CD4-positive, alpha-beta T cell (primary cell): Measurements from ENCODE around the gene NR2F6. TPM values are rescaled to one million over a fixed set of nuclear protein-coding genes. Genes with fewer than 3 reads are reported as not detected.

Experiments
- ATAC-seq: fragments of 200-7000 bp; cut with Tn5 transposase; one replicate; pipeline ENCODE4 v1.10.0; 2022; ENCODE audit warnings: mild to moderate bottlenecking; ENCODE audit not compliant: poor library complexity
- CTCF ChIA-PET: fragments of 350-600 bp; sonication (Branson Sonifier 250); formaldehyde crosslinking; loops from one replicate; lab custom pipeline; 2021; ENCODE audit warnings: antibody characterized with exemption, inconsistent platforms; lab: Charles Lee
- POLR2A ChIA-PET: fragments of 350-600 bp; sonication (Branson Sonifier 250); formaldehyde crosslinking; loops from one replicate; lab custom pipeline; 2021; ENCODE audit warnings: antibody characterized with exemption, inconsistent platforms; lab: Charles Lee
- DNase-seq, 14 experiments: peaks; one replicate each; pipeline ENCODE4 v3.0.0-alpha.2; 2013 to 2020; ENCODE audit warnings: mixed read lengths in 2 of 14
- H3K27ac ChIP-seq, 2 donors: one replicate each; pipeline versions ENCODE4 v1.5.1 to v1.7.0; 2013; ENCODE audit warnings: low read length in 2 of 2, low read depth in 1 of 2, mild to moderate bottlenecking in 1 of 2
- H3K27me3 ChIP-seq, 2 experiments: 1 replicate in 1 of 2; 2 replicates in 1 of 2; pipeline versions ENCODE4 v1.6.1 to v1.7.0; 2013; ENCODE audit warnings: low read length in 2 of 2, control low read depth in 1 of 2, mild to moderate bottlenecking in 1 of 2, moderate library complexity in 1 of 2; ENCODE audit not compliant: insufficient read depth in 2 of 2, control insufficient read depth in 1 of 2
- H3K36me3 ChIP-seq: one replicate; pipeline ENCODE4 v1.6.1; 2013; ENCODE audit warnings: low read length, control low read depth; ENCODE audit not compliant: insufficient read depth
- H3K4me1 ChIP-seq: one replicate; pipeline ENCODE4 v1.6.1; 2013; ENCODE audit warnings: low read length, control low read depth; ENCODE audit not compliant: insufficient read depth
- H3K4me3 ChIP-seq: one replicate; pipeline ENCODE4 v1.5.1; 2013; ENCODE audit warnings: mild to moderate bottlenecking, low read length, moderate library complexity
- H3K9me3 ChIP-seq, 2 experiments: 1 replicate in 1 of 2; 2 replicates in 1 of 2; pipeline versions ENCODE4 v1.6.1 to v1.7.0; 2013; ENCODE audit warnings: low read length in 2 of 2, mild to moderate bottlenecking in 2 of 2, control low read depth in 1 of 2, moderate library complexity in 1 of 2; ENCODE audit not compliant: control insufficient read depth in 1 of 2, insufficient read depth in 1 of 2
- H3K27ac Mint-ChIP-seq: one replicate; pipeline ENCODE4 v1.8.0; 2020; ENCODE audit warnings: mixed read lengths
- H3K27me3 Mint-ChIP-seq: one replicate; pipeline ENCODE4 v1.8.0; 2021; ENCODE audit warnings: mixed read lengths
- H3K36me3 Mint-ChIP-seq: one replicate; pipeline ENCODE4 v1.8.0; 2021; ENCODE audit warnings: low read depth, mixed read lengths
- H3K4me1 Mint-ChIP-seq: one replicate; pipeline ENCODE4 v1.8.0; 2021; ENCODE audit warnings: low read depth, mixed read lengths
- H3K4me3 Mint-ChIP-seq: one replicate; pipeline ENCODE4 v1.8.0; 2020; ENCODE audit warnings: mild to moderate bottlenecking, mixed read lengths
- H3K9me3 Mint-ChIP-seq: one replicate; pipeline ENCODE4 v1.8.0; 2020; ENCODE audit warnings: mixed read lengths
- CTCF ChIP-seq: fragments of 200-600 bp; IDR thresholded peaks from one replicate; pipeline ENCODE4 v1.8.0; 2022; ENCODE audit warnings: antibody characterized with exemption, mild to moderate bottlenecking
- intact Hi-C, 2 experiments: fragments of 100-400 bp; cut with DNase I in 1 of 2; cut with micrococcal nuclease in 1 of 2; formaldehyde crosslinking; loops; one replicate each; pipeline versions ENCODE4 v1.15.1 to v1.9.0; 2023 to 2025; cut with DNase I, micrococcal nuclease
- total RNA-seq, 174 experiments: library from RNA in 2 of 174; stranded (reverse) in 2 of 174; gene quantifications; one replicate each; pipeline ENCODE4 v1.2.3 and lab custom pipeline; 2021 to 2026

NR2F6 gene
- total RNA-seq, 2 experiments from 2014 or later = 0.74 to 1.1 TPM

- POLR2A ChIA-PET = interaction anchor here (1.0 to 1.5 kb wide), 2 partner anchors 139 to 155 kb away, joined by 3 to 5 read pairs; partner anchors contain the start of gene MVB12A
- peaks cover 46% of the 10 kb centered on the region for H3K4me1 ChIP-seq
- no peak for TF ChIP-seq CTCF
- H3K9me3 ChIP-seq = no peaks in the 10 kb centered on the region
- Mint-ChIP-seq H3K9me3 (no peaks in the 10 kb centered on the region), H3K27me3 (no peaks in the 10 kb centered on the region), H3K4me1 (peaks cover 20% of the 10 kb centered on the region), H3K36me3 (peaks cover 13% of the 10 kb centered on the region), H3K4me3 (no peak within 1 kb of the TSS), H3K27ac (no peak within 1 kb of the TSS)
- CTCF ChIA-PET = no interaction called here
- peak in 1 of 14 experiments; percentile 40 for DNase-seq
- H3K27ac ChIP-seq = no peak within 1 kb of the TSS
- ATAC-seq = no peak
- peaks cover 3% of the 10 kb centered on the region for H3K36me3 ChIP-seq
- H3K27me3 ChIP-seq = no peaks in the 10 kb centered on the region
- no peak within 1 kb of the TSS for H3K4me3 ChIP-seq
- intact Hi-C loops = loop anchor here in 1 of 2 experiments (5.0 to 10.0 kb wide), 2 partner anchors 120 to 203 kb away; no protein-coding TSS in a partner anchor
These were observed 18.9 kb upstream of the NR2F6 start, which contains the start of gene USHBP1 for GRCh38 chr19:17264641-17264979. USHBP1 (minus strand) TSS chr19:17264745; CDS start chr19:17264299, 446 bp downstream.

- H3K27me3 Mint-ChIP-seq = no peaks in the 10 kb centered on the region
- no peak overlapping the region for H3K4me3 Mint-ChIP-seq
- Histone ChIP-seq H3K9me3 (no peaks in the 10 kb centered on the region), H3K36me3 (peaks cover 2% of the 10 kb centered on the region), H3K4me1 (peaks cover 45% of the 10 kb centered on the region), H3K27ac (no peak overlapping the region), H3K4me3 (no peak overlapping the region), H3K27me3 (no peaks in the 10 kb centered on the region)
- TF ChIP-seq CTCF = no peak
- H3K4me1 Mint-ChIP-seq = peaks cover 20% of the 10 kb centered on the region
- H3K9me3 Mint-ChIP-seq = no peaks in the 10 kb centered on the region
- ChIA-PET POLR2A (no interaction called here), CTCF (no interaction called here)
- no peak overlapping the region for H3K27ac Mint-ChIP-seq
- ATAC-seq = no peak
- intact Hi-C loops = loop anchor here in 1 of 2 experiments (5.0 to 10.0 kb wide), 2 partner anchors 121 to 203 kb away; no protein-coding TSS in a partner anchor
- no peak for DNase-seq
- peaks cover 13% of the 10 kb centered on the region for H3K36me3 Mint-ChIP-seq
These were observed 18.3 kb upstream of the NR2F6 start for GRCh38 chr19:17263712-17264640.

- Mint-ChIP-seq H3K4me3 (no peak overlapping the region), H3K4me1 (peaks cover 14% of the 10 kb centered on the region)
- intact Hi-C loops = loop anchor here in 1 of 2 experiments (5.0 to 10.0 kb wide), 2 partner anchors 122 to 205 kb away; no protein-coding TSS in a partner anchor
These were observed 16.8 kb upstream of the NR2F6 start for GRCh38 chr19:17262557-17262956.

More at GRCh38 chr19:17262557-17262956, 16.8 kb upstream of the NR2F6 start:
- DNase-seq = no peak
- Histone ChIP-seq H3K27ac (no peak overlapping the region), H3K27me3 (no peaks in the 10 kb centered on the region), H3K9me3 (no peaks in the 10 kb centered on the region), H3K4me3 (no peak overlapping the region), H3K4me1 (peaks cover 31% of the 10 kb centered on the region), H3K36me3 (no peaks in the 10 kb centered on the region)
- Mint-ChIP-seq H3K9me3 (no peaks in the 10 kb centered on the region), H3K27ac (no peak overlapping the region), H3K36me3 (peaks cover 6% of the 10 kb centered on the region), H3K27me3 (no peaks in the 10 kb centered on the region)
- no peak for ATAC-seq
- ChIA-PET POLR2A (no interaction called here), CTCF (interaction anchor here (0.7 kb wide), 1 partner anchor 11 kb away, joined by 3 read pairs; no protein-coding TSS in a partner anchor)
- no peak for TF ChIP-seq CTCF
